Stimulated activated CD4-positive, alpha-beta T cell treated with anti-CD3 and anti-CD28 coated beads, Interleukin-1b, Interleukin-23, amount 100 ng/mL, for 48 hours (primary cell): ENCODE data around the gene RSPRY1.
"Not testable (repeated sequence)": the region's sequence is repeated elsewhere in the genome, so short reads cannot be mapped to it uniquely, and the experiment has no call there.

Experiments
- DNase-seq: peaks from one replicate; pipeline ENCODE4 v3.0.0-alpha.2; 2020

RSPRY1 gene

GRCh38 chr16:57186872-57187854 lies 1.0 kb downstream of the RSPRY1 start:
- DNase-seq: no peak

- DNase-seq: not testable (repeated sequence)
Measured at GRCh38 chr16:57187902-57188710, 2.0 kb downstream of the RSPRY1 start.

- no peak for DNase-seq
Measured at GRCh38 chr16:57188711-57189002, 2.5 kb downstream of the RSPRY1 start.

- not testable (repeated sequence) for DNase-seq
Measured at GRCh38 chr16:57189527-57189926, 3.4 kb downstream of the RSPRY1 start.

- no peak for DNase-seq
Measured at GRCh38 chr16:57190136-57190535, 4.0 kb downstream of the RSPRY1 start.

GRCh38 chr16:57191056-57191571 lies 5.0 kb downstream of the RSPRY1 start:
- DNase-seq: no peak

GRCh38 chr16:57192146-57192545 lies 6.0 kb downstream of the RSPRY1 start:
- no peak for DNase-seq

GRCh38 chr16:57192720-57193486 lies 6.8 kb downstream of the RSPRY1 start:
- DNase-seq: no peak

- DNase-seq: no peak
Measured at GRCh38 chr16:57194512-57194911, 8.4 kb downstream of the RSPRY1 start.

GRCh38 chr16:57196286-57196685 lies 10.2 kb downstream of the RSPRY1 start:
- DNase-seq: no peak

GRCh38 chr16:57196753-57197152 lies 10.6 kb downstream of the RSPRY1 start:
- no peak for DNase-seq

GRCh38 chr16:57200321-57200720 lies 14.2 kb downstream of the RSPRY1 start:
- DNase-seq: not testable (repeated sequence)

- DNase-seq: not testable (repeated sequence)
Measured at GRCh38 chr16:57200926-57201325, 14.8 kb downstream of the RSPRY1 start.

GRCh38 chr16:57202095-57202886 lies 16.2 kb downstream of the RSPRY1 start:
- DNase-seq: no peak

GRCh38 chr16:57203451-57203850 lies 17.3 kb downstream of the RSPRY1 start:
- DNase-seq: no peak

GRCh38 chr16:57204675-57205074 lies 18.5 kb downstream of the RSPRY1 start:
- DNase-seq: no peak

GRCh38 chr16:57208926-57209325 lies 22.8 kb downstream of the RSPRY1 start:
- DNase-seq: no peak

GRCh38 chr16:57209780-57210179 lies 23.7 kb downstream of the RSPRY1 start:
- no peak for DNase-seq

GRCh38 chr16:57213462-57213861 lies 27.3 kb downstream of the RSPRY1 start:
- no peak for DNase-seq

GRCh38 chr16:57216968-57217367 lies 30.8 kb downstream of the RSPRY1 start:
- DNase-seq: no peak

- no peak for DNase-seq
Measured at GRCh38 chr16:57223057-57223456, 36.9 kb downstream of the RSPRY1 start.
